ENCODE measurements around the gene ADAMTS1.
"Not testable (repeated sequence)": the region's sequence is repeated elsewhere in the genome, so short reads cannot be mapped to it uniquely, and the experiment has no call there.

The ADAMTS1 gene

DNA sequence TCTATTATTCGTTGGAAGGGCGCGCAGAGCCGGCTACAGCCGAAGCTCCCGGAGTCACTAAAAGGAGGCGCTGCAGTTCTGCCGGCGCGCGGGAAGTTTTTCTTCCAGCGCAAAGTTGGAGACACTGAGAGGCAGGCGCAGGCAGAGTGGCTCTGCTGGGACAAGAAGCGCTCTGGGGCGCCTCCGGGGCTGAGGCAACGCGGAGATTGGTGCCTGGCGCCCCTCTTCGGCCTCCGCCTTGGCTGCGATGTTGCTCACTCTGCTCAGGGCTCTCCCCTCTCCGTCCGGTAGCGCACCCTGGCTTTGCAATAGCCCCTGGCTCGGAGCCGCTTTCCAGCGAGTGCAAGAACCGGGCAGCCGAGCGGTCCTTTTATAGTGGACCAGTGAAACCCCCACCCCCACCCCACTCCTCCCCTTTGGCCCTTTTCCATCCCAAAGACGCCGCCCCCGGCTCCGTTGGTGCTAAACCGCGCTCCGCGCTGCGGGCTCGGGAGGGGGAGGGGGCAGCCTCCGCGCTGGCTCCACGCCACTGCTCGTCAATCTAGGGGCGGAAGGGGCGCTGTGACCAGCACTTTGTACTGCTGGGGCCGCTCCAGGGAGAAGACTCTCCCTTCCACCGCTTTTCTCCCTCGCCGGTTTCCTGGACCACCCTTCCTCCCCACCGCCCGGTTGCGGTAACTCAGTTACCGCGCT, at the start of gene ADAMTS1:
ADAMTS1 (minus strand) TSS at position 344 of the 693 bp plus-strand sequence. CDS start 455 bp downstream, outside the sequence.
- peak; percentile 96 for DNase-seq

DNA sequence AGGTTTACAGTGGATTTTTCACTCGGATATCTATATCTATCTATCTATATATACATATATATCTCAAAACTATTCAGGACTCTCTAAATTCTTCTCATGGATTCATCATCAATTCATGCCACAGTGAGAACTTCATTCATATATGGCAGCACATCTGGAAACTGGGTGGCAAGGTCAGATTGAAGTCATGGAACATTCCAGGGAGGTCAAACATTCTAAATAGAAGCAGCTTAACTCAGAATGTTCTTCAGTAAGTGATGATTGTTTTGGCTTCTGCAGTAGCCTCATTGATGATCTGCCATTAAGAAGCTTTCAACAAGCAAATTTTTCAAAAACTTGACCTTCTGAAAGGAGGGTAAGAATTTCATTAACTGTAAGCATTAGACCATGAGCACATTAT, 46.9 kb upstream of the ADAMTS1 start:
- DNase-seq: no peak

DNA sequence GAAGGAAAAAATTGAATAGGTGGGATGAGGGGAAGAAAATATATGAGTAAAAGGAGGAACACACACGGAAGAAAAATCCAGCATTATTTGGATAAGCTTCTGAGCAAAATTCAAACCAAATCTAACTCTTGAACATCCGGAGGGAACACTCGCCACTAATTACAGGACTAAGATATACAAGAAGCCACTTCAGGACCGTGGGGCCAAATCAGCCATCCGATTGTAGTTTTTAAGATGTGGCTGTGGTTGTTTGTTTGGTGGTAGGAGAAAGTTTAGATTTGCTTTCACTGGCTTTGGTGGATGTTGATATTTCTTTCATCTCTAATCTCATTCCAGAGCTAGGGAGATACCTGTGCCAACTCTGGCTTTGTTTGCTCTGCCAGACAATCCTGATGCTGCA, 43.7 kb upstream of the ADAMTS1 start:
- DNase-seq: no peak

DNA sequence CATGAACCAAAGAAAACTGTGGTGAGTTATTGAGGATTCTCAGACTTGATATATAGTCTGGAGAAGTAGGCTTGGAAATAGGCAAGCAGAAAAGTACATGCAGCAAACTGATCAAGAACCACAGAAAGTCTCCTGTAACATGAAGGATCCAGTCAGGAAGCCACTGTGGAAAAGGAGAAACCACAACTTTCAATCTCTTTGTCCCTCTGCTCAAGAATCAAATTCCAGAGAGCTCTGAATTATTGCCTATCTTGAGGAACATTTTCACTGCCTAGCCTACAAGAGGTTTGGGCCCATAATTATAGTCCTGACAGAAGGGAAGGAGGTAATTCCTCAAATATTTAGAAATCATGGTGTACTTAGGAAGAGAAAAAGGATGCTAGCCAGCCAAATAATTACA, 43.0 kb upstream of the ADAMTS1 start:
- DNase-seq: no peak

DNA sequence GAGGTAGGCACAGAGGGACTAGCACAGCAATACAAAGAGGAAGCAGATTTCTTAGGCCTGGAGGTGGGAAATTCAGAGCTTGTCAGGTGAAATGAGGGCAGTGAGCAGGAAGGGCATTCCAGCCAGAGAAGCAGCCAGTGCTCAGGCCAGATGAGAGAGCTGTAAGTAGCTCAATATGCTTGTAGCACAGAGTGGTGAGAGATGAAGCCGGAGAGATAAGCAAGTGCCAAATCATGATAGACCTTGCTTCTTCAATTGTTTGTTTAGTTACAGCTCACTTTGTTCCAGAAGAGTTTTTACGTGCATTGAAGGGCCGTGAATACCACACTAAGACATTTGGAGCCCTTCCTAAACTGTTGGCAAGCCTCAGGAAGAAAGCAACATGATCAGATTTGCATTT, 42.0 kb upstream of the ADAMTS1 start:
- no peak for DNase-seq

DNA sequence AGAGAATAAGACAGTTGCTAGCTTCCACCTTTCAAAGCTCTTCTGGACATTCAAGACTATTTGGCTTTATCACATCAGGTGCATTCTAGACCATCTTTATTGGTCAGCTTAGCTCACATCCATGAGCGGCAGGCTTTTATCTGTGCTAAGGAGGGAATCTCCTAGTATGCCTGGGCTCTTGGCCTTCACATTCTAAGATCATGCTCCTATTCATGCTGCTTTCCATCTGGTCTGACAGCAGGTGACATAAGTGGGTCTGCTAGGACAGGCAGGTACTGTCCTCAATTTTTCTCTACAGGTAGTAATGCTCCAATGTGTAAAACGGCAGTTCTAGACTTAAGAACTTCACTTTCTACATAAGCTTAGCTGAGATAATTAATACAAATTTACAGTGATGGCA, 39.2 kb upstream of the ADAMTS1 start:
- DNase-seq: no peak

DNA sequence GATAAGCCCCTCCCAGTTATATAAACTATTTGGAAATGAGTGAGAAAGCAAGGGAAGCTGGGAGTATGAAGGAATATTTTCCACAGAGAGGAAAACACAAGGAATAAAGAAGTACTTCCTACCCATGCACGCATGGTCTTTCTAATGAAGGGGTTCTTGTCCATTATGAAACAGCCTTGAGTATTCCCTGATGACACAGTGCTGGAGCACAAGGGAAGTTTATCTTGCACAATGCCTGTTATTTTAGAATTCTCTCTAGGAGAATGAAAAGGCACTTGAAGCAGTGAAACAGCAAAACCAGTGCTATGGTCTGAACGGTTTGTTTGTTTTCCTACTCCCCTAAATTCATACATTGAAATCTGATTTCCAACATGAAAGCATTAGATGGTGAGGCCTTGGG, 38.6 kb upstream of the ADAMTS1 start:
- no peak for DNase-seq

DNA sequence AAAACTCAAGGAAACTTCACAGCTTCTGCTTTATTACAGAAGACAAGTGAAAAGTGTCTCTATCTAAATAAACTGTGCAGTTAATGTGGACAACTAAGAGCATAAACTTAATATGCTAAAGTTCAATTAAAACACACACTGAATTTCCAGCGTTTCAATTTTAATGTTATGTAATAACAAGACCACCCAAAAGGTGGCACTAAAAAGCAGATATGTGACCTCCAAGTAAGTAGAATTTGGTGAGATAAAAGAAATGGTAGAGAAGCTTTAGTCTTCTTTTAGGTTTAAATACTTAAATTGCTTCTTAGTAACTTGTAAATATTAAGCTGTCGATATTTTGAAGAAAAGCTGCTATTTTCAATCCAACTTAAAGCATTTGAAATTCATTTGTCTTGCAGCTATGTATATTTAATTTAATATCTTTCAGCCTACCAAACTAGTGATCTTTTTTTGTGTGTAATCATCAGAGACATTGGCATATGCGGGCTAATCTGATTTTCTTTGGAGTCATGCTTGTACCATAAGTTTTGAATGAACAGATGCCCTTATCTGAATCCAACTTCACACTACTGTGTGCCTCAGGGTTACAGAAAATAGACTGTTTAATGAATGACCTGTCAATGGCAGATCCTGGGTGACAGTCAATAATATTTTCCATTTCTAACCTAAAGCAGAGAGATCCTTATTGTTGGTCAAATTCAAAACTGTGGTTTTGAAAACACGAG, 36.5 kb upstream of the ADAMTS1 start:
- DNase-seq: no peak

DNA sequence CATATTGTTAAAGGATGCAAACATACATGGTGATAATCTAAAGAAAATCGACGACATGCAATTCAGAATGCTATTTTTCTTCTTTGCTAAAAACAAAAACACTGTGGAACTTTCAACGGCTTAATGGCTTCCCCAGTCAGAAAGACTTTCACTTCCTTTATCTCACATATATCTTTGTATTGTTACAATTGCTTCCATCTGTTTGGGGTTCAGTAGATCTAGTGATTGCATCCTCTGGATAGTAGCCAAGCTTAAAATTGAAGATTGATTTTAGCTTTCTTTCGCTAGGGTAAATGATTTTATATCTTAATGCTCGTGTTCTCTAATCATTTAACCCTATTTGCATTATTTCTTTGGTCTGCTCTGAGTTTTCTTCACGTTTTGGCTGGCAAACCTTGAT, 31.8 kb upstream of the ADAMTS1 start:
- no peak for DNase-seq

DNA sequence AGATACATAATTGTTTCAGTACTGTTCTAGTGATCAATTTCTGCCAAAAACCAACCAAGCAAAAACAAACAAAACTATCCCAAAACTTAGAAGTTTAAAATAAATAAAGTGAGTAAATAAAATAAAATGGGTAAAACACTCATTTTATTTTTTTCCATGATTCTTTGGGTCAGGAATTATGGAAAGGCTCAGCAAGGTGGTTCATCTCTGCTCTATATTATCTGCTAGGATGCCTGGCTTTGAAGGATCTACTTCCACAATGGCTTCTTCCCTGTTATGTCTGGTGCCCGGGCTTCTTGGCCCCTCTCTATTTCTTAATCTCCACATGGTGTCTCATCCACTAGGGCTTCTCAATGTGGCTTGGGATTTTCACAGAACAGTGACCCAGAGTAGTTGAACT, 29.1 kb upstream of the ADAMTS1 start:
- DNase-seq: no peak

DNA sequence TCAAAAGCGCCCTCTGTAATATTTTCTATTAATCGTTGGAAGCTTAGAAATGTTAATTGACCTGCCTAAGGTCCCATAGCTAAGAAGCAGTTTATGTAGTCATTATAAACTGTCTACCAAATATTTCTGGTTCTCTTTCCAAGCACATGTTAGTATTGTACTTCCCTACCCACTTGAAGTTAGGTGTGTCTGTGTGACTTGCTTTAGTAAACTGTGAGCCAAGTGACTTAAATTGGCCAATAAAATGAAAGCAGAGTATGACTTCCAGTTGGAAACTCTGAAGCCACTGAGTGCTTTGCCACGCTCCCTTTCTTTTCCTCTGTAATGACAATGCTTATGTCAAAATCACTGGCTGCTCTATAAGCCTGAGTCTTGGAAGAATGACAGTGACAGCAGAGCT, 20.6 kb upstream of the ADAMTS1 start:
- no peak for DNase-seq

DNA sequence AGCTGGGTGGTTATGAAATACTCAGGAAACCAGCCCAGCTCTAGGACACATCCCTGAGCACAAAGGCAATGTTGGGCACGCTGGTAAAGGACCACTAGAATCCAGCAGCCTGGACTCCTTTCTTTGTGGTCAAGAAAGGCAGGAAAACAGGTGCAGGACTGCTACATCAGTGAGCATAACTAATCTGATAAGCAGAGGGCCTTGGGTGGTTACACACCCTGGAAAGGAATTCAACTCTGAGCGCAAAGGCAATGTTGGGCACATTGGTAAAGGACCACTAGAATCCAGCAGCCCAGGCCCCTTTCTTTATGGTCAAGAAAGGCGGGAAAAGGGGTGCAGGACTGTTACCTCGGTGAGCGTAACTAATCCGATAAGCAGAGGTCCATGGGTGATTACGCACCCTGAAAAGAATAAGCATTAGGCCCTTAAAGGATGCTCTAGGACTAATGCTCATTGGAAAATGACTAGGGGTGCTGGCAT, 11.7 kb upstream of the ADAMTS1 start:
- DNase-seq: not testable (repeated sequence)

DNA sequence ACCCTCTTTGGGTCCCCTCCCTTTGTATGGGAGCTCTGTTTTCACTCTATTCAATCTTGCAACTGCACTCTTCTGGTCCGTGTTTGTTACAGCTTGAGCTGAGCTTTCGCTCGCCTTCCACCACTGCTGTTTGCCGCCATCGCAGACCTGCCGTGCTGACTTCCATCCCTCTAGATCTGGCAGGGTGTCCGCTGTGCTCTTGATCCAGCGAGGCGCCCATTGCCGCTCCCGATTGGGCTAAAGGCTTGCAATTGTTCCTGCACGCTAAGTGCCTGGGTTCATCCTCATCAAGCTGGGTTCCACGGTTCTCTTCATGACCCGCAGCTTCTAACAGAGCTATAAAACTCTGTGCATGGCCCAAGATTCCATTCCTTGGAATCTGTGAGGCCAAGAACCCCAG, 9.5 kb upstream of the ADAMTS1 start:
- not testable (repeated sequence) for DNase-seq

DNA sequence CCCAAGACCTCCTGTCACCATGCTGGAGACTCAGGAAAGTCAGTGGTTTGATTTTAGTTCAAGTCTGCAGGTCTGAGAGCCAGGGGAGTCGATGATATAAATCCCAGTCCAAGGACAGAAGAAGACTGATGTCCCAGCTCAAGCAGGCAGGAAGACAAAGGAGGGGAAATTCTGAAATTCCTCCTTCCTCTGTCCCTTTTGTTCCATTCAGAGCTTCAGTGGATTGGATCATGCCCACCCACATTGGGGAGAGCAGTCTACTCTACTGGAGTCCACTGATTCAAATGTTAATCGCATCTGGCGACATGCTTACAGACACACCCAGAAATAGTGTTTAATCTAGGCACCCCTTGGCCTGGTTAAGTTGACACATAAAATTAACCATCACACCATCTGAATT, 7.2 kb upstream of the ADAMTS1 start:
- no peak for DNase-seq

DNA sequence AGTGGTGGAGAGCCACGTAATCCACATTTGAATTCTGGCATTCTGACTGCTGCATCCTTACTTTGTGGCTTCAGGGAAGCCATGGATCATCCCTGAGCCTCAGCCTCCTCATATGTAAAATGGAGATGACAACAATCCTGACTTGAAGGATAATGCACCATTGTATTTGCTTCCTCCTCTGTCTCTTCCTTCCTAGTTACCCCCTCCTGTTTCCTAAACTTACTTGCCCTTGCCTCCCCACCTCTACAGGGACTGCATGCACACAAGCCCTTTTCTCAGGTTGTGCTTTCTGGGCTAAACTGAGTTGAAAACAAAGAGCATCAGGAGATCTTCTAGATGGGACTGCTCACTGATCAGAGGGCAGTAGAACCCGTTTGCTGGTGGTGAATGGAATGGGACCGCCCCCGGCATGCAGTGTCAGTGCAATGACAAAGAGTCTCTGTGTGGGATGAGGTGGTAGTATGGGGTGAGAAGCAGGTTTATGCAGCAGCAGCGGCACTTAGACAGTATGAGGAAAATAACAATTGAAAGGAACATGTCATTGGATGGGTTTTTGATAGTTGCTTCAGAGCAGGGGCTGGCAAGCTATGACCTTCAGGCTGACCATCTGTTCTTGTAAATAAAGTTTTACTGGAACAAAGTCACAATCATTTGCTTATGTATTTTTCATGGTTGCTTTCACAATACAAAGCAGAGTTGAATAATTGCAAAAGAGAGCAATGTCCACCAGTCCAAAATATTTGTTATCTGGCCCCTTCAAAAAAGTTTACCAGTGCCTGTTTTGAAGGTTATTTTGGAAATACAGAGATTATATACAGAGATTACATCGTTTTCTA, 6.1 kb upstream of the ADAMTS1 start:
- DNase-seq: no peak

DNA sequence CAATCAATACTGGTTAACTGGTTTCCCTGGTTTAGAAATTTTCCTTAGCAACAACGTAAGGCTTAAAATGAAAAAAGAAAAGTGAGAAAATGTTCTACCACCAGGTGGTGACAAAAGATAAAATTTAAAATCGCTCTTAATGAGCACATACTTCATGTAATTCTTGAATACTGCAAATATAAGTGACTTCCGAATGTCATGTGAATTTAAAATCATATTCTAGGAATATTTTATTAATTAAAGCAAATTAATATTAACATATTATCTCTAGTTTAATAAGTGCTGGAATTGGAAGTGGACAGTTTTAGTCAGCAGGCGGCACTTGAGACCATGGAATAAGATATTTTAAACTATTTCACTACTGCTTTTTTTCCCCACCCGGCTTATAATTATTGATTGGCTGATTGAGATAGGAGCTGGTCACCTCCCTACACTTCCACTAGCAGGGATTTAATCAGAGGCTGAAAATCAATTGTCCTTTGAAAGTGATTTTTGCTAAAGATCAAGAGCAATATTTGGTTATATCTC, 5.0 kb upstream of the ADAMTS1 start:
- DNase-seq: no peak

DNA sequence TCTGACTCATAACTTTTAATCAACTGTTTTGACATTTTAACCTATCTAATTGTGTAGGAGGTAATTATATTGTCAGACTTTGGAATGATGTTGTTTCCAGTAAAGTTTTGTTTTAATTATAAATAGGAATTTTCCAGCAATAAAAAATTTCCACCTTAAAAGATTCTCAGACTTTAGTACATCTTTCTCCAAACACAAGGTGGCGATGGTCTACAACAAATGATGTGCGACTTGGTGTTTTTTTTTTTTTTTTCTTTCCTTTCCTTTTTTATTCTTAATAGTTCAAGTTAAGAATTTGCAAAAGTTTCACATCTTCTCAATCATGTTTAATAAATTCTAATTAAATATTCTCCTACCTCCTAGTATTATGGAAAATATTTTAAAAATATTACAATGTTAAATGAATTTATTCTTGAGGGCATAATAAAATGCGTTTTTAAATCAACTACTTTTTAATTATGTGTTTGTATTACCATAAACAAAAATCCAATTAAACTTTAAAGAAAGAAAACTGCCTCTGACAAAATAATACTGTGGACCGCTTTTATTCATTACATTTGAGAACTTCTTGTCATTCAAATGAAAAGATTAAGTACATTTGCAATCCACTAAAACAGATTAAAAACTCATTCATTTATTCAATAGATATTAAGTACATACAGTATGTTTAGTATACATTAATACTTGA, 4.4 kb upstream of the ADAMTS1 start:
- no peak for DNase-seq

DNA sequence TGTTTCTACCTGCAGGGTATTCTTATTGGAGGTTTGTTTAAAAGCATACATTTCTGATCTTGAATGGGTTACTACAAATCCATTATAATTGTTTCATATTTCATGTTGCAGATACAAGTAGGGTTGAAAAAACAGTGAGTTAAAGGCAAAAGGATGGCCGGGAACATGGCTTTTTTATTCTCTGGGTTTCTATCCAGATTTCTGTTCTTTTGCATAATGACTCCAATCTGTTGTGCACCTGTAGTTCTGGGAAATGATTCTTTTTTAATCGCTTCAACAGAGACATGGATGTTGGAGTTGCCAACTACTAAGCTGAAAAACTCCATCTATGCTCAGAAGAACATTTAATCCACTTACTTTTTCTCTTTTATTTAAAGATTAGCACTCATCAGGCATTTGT, 2.7 kb upstream of the ADAMTS1 start:
- no peak for DNase-seq

DNA sequence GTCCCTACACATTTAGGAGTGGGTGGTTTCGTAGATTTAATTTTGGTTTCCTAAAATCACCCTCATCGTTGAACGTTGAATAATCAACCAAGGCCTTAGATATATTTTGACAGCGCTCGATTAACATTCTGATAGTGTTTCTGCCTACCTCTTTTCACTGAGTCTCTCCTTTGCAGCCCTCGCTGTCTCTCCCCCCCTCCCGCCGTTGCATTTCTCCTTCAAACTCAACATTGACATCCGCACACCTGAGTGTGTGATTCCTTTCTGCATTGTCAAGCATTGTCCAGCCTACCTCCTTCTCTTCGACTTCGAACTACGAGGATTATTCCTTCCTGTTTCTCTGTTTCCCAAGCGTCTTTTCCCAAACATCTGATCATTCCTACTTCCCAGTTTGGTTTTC, 1.8 kb upstream of the ADAMTS1 start:
- DNase-seq: no peak

DNA sequence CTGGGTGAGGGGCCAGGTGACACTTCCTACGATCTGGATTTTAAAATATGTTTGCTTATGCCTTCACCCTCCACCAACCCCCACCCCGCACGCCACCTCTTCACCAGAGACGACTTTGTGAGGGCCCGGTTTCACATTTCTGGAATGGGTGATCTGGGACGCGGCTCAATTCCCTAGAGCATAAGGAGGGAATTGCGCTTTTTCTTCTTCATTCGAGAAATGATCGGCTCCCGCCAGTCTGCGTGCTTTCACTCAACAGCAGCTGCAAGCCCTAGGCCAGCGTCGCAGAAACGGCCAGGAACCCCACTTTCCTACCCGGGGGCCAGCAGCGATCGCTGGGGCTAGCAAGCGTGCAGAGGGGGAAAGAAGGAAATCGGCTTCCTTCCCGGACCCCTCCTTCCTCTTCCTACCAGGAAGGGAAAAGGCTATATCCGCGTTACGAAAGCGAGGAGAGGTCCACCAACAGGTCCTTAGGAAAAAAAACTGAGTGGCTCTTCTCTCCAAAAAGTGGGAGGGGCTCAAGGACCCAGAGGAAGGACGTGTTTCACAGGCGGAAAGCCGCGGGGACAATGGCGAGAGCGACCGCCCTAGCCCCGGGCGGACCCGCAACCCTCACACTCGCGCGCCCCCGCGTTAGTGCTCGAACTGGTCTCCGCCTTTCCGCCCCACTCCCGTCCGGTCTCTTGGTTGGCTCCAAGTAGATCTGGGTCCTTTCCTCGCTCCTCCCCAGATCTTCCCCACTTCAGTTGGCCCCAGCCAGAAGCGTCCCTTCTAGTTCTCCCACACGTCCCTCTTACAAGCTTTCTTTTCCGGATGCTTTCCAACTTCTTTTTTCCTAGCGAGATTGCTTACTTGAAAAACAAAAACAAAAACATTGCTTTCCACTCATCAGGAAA, 1.1 kb upstream of the ADAMTS1 start:
- peak; percentile 43 for DNase-seq

DNA sequence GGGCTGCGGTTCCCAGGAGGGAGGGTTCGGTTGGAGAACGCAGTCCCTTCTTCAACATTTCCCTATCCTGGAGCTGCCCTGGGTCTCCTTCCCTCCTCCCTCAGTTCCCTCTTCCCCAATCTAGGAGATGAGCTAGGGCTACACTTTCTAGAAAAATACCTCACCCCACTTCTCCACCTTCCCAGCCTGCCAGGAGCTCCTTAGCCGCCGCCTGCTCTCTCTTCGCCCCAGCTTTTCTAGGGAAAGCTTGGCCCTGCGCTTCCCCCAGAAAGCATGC, 488 bp upstream of the ADAMTS1 start:
- no peak for DNase-seq

Measured in T1000 (cell line).